Adrenal gland (tissue), 5 donors: ENCODE data around the gene TADA2A.

Experiments
- CTCF ChIP-seq, 6 experiments: fragments of 450-650 bp in 4 of 6; fragments of 200-600 bp in 2 of 6; sonication (generic) in 1 of 6; IDR thresholded peaks; 1 replicate in 5 of 6; 2 replicates in 1 of 6; pipeline versions ENCODE4 v1.5.1 to v1.8.0; 2016 to 2021; ENCODE audit warnings: antibody characterized with exemption in 6 of 6, mild to moderate bottlenecking in 2 of 6, moderate library complexity in 1 of 6
- POLR2A ChIP-seq, 2 donors: fragments of 450-650 bp; IDR thresholded peaks; one replicate each; pipeline ENCODE4 v1.6.1; 2017; ENCODE audit warnings: antibody characterized with exemption in 2 of 2, mild to moderate bottlenecking in 2 of 2, moderate library complexity in 1 of 2
- donor health status: DM: no; HTN: no; CAD: no.

- TF ChIP-seq CTCF (IDR thresholded peaks at IDR 0.05): no peak
- no peak for TF ChIP-seq POLR2A (IDR thresholded peaks at IDR 0.05)
Observed at GRCh38 chr17:37510056-37510455, 103.4 kb downstream of the TADA2A start.
